ENCODE measurements around the gene CDK16. TPM values are rescaled to one million over a fixed set of nuclear protein-coding genes. Genes with fewer than 3 reads are reported as not detected.

The CDK16 gene
- total and polyA plus RNA-seq, 9 donors: 52.0 to 118 (median 101) TPM

- H3K36me3 ChIP-seq (ENCODE audit: control insufficient read depth, insufficient read depth, low read length): peaks cover 70% of the 10 kb centered on the region
- H3K4me3 ChIP-seq (ENCODE audit: low read length): no peak overlapping the region
- H3K27me3 ChIP-seq (ENCODE audit: control insufficient read depth, insufficient read depth, low read length): peaks cover 44% of the 10 kb centered on the region
- H3K4me1 ChIP-seq (ENCODE audit: control insufficient read depth, insufficient read depth, low read length): peaks cover 7% of the 10 kb centered on the region
- H3K27ac ChIP-seq (ENCODE audit: low read length): no peak overlapping the region
- H3K9me3 ChIP-seq (replicated peaks; ENCODE audit: control insufficient read depth, low read depth, low read length): no peaks in the 10 kb centered on the region
- WGBS (ENCODE audit: insufficient coverage): 100% methylated on average over 4 of the region's 4 CpGs
- no peak for DNase-seq
Observed at GRCh38 chrX:47224896-47225290, 6.4 kb downstream of the CDK16 start.

- no peak overlapping the region for H3K4me3 ChIP-seq (ENCODE audit: low read length)
- H3K27ac ChIP-seq (ENCODE audit: low read length): no peak overlapping the region
- no peaks in the 10 kb centered on the region for H3K9me3 ChIP-seq (replicated peaks; ENCODE audit: control insufficient read depth, low read depth, low read length)
- peaks cover 75% of the 10 kb centered on the region for H3K36me3 ChIP-seq (ENCODE audit: control insufficient read depth, insufficient read depth, low read length)
- WGBS (ENCODE audit: insufficient coverage): 86% methylated on average over 5 of the region's 6 CpGs
- H3K27me3 ChIP-seq (ENCODE audit: control insufficient read depth, insufficient read depth, low read length): peaks cover 49% of the 10 kb centered on the region
- no peaks in the 10 kb centered on the region for H3K4me1 ChIP-seq (ENCODE audit: control insufficient read depth, insufficient read depth, low read length)
- DNase-seq: no peak
Observed at GRCh38 chrX:47226071-47226470, 7.6 kb downstream of the CDK16 start.

GRCh38 chrX:47226531-47227333 is 8.3 kb downstream of the CDK16 start:
- no peak for DNase-seq
- Histone ChIP-seq H3K9me3 (replicated peaks; ENCODE audit: control insufficient read depth, low read depth, low read length) (no peaks in the 10 kb centered on the region), H3K27me3 (ENCODE audit: control insufficient read depth, insufficient read depth, low read length) (peaks cover 54% of the 10 kb centered on the region), H3K4me3 (ENCODE audit: low read length) (no peak overlapping the region), H3K4me1 (ENCODE audit: control insufficient read depth, insufficient read depth, low read length) (no peaks in the 10 kb centered on the region), H3K27ac (ENCODE audit: low read length) (no peak overlapping the region), H3K36me3 (ENCODE audit: control insufficient read depth, insufficient read depth, low read length) (peaks cover 70% of the 10 kb centered on the region)
- 96% methylated on average over 4 of the region's 19 CpGs for WGBS (ENCODE audit: insufficient coverage)

GRCh38 chrX:47227334-47227583 is 8.8 kb downstream of the CDK16 start:
- Histone ChIP-seq H3K36me3 (ENCODE audit: control insufficient read depth, insufficient read depth, low read length) (peaks cover 66% of the 10 kb centered on the region), H3K27me3 (ENCODE audit: control insufficient read depth, insufficient read depth, low read length) (peaks cover 56% of the 10 kb centered on the region), H3K4me1 (ENCODE audit: control insufficient read depth, insufficient read depth, low read length) (peaks cover 2% of the 10 kb centered on the region), H3K9me3 (replicated peaks; ENCODE audit: control insufficient read depth, low read depth, low read length) (no peaks in the 10 kb centered on the region), H3K4me3 (ENCODE audit: low read length) (no peak overlapping the region), H3K27ac (ENCODE audit: low read length) (no peak overlapping the region)
- 93% methylated on average over 3 of the region's 9 CpGs for WGBS (ENCODE audit: insufficient coverage)
- DNase-seq: no peak

GRCh38 chrX:47228550-47229270 is 10.2 kb downstream of the CDK16 start:
- Histone ChIP-seq H3K27me3 (ENCODE audit: control insufficient read depth, insufficient read depth, low read length) (peaks cover 64% of the 10 kb centered on the region), H3K36me3 (ENCODE audit: control insufficient read depth, insufficient read depth, low read length) (peaks cover 56% of the 10 kb centered on the region), H3K4me1 (ENCODE audit: control insufficient read depth, insufficient read depth, low read length) (peaks cover 5% of the 10 kb centered on the region), H3K4me3 (ENCODE audit: low read length) (no peak overlapping the region), H3K9me3 (replicated peaks; ENCODE audit: control insufficient read depth, low read depth, low read length) (no peaks in the 10 kb centered on the region), H3K27ac (ENCODE audit: low read length) (no peak overlapping the region)
- no peak for DNase-seq
- whole genome bisulfite sequencing (ENCODE audit: insufficient coverage): 86% methylated on average over 9 of the region's 12 CpGs

- H3K9me3 ChIP-seq (replicated peaks; ENCODE audit: control insufficient read depth, low read depth, low read length): no peaks in the 10 kb centered on the region
- no peak overlapping the region for H3K4me3 ChIP-seq (ENCODE audit: low read length)
- peaks cover 48% of the 10 kb centered on the region for H3K36me3 ChIP-seq (ENCODE audit: control insufficient read depth, insufficient read depth, low read length)
- peaks cover 59% of the 10 kb centered on the region for H3K27me3 ChIP-seq (ENCODE audit: control insufficient read depth, insufficient read depth, low read length)
- no peak for DNase-seq
- WGBS (ENCODE audit: insufficient coverage): 80% methylated on average over 1 of the region's 6 CpGs
- peaks cover 5% of the 10 kb centered on the region for H3K4me1 ChIP-seq (ENCODE audit: control insufficient read depth, insufficient read depth, low read length)
- no peak overlapping the region for H3K27ac ChIP-seq (ENCODE audit: low read length)
Observed at GRCh38 chrX:47229427-47229826, 10.9 kb downstream of the CDK16 start.

GRCh38 chrX:47230136-47230868 is 11.8 kb downstream of the CDK16 start:
- Histone ChIP-seq H3K27me3 (ENCODE audit: control insufficient read depth, insufficient read depth, low read length) (peaks cover 59% of the 10 kb centered on the region), H3K36me3 (ENCODE audit: control insufficient read depth, insufficient read depth, low read length) (peaks cover 40% of the 10 kb centered on the region), H3K9me3 (replicated peaks; ENCODE audit: control insufficient read depth, low read depth, low read length) (no peaks in the 10 kb centered on the region), H3K4me3 (ENCODE audit: low read length) (no peak overlapping the region), H3K27ac (ENCODE audit: low read length) (no peak overlapping the region), H3K4me1 (ENCODE audit: control insufficient read depth, insufficient read depth, low read length) (peaks cover 5% of the 10 kb centered on the region)
- no peak for DNase-seq
- 89% methylated on average over 5 of the region's 5 CpGs for WGBS (ENCODE audit: insufficient coverage)

- no peak overlapping the region for H3K27ac ChIP-seq (ENCODE audit: low read length)
- peaks cover 52% of the 10 kb centered on the region for H3K27me3 ChIP-seq (ENCODE audit: control insufficient read depth, insufficient read depth, low read length)
- H3K4me3 ChIP-seq (ENCODE audit: low read length): no peak overlapping the region
- peaks cover 31% of the 10 kb centered on the region for H3K36me3 ChIP-seq (ENCODE audit: control insufficient read depth, insufficient read depth, low read length)
- peaks cover 5% of the 10 kb centered on the region for H3K4me1 ChIP-seq (ENCODE audit: control insufficient read depth, insufficient read depth, low read length)
- DNase-seq: no peak
- no peaks in the 10 kb centered on the region for H3K9me3 ChIP-seq (replicated peaks; ENCODE audit: control insufficient read depth, low read depth, low read length)
- WGBS (ENCODE audit: insufficient coverage): 77% methylated on average over 2 of the region's 2 CpGs
Observed at GRCh38 chrX:47231167-47231566, 12.7 kb downstream of the CDK16 start.

GRCh38 chrX:47232197-47232802 is 13.8 kb downstream of the CDK16 start:
- DNase-seq: no peak
- Histone ChIP-seq H3K4me3 (ENCODE audit: low read length) (peak overlapping the region; percentile 83), H3K4me1 (ENCODE audit: control insufficient read depth, insufficient read depth, low read length) (peaks cover 5% of the 10 kb centered on the region), H3K36me3 (ENCODE audit: control insufficient read depth, insufficient read depth, low read length) (peaks cover 20% of the 10 kb centered on the region), H3K9me3 (replicated peaks; ENCODE audit: control insufficient read depth, low read depth, low read length) (no peaks in the 10 kb centered on the region), H3K27me3 (ENCODE audit: control insufficient read depth, insufficient read depth, low read length) (peaks cover 48% of the 10 kb centered on the region), H3K27ac (ENCODE audit: low read length) (peak overlapping the region; percentile 100)
- WGBS (ENCODE audit: insufficient coverage): 60% methylated on average over 6 of the region's 8 CpGs

All from muscle of leg (tissue), 11 donors.